Measurements from ENCODE around the gene KRTAP10-10. TPM values are rescaled to one million over a fixed set of nuclear protein-coding genes. Genes with fewer than 3 reads are reported as not detected.
A peak's percentile ranks its signal among the peaks of the same experiment; 100 is the strongest.

The KRTAP10-10 gene
- total RNA-seq, 1 donor from 2014 or later = not detected

- H3K27me3 ChIP-seq = no peaks in the 10 kb centered on the region
- H2AFZ ChIP-seq (replicated peaks) = no peak overlapping the region
- no peak overlapping the region for H3K4me3 ChIP-seq
- no peaks in the 10 kb centered on the region for H3K36me3 Mint-ChIP-seq
- H3K4me2 ChIP-seq = no peak overlapping the region
- no peaks in the 10 kb centered on the region for H3K79me2 ChIP-seq (ENCODE audit: low read depth)
- TF ChIP-seq, protein P1, sequence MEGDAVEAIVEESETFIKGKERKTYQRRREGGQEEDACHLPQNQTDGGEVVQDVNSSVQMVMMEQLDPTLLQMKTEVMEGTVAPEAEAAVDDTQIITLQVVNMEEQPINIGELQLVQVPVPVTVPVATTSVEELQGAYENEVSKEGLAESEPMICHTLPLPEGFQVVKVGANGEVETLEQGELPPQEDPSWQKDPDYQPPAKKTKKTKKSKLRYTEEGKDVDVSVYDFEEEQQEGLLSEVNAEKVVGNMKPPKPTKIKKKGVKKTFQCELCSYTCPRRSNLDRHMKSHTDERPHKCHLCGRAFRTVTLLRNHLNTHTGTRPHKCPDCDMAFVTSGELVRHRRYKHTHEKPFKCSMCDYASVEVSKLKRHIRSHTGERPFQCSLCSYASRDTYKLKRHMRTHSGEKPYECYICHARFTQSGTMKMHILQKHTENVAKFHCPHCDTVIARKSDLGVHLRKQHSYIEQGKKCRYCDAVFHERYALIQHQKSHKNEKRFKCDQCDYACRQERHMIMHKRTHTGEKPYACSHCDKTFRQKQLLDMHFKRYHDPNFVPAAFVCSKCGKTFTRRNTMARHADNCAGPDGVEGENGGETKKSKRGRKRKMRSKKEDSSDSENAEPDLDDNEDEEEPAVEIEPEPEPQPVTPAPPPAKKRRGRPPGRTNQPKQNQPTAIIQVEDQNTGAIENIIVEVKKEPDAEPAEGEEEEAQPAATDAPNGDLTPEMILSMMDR (IDR thresholded peaks at IDR 0.05) = no peak
- TF ChIP-seq EZH2phosphoT487 (IDR thresholded peaks at IDR 0.05) (no peak), EZH2 (IDR thresholded peaks at IDR 0.05) (no peak)
- DNase-seq (ENCODE audit: low spot score) = no peak
- H3K27ac Mint-ChIP-seq = no peak overlapping the region
- H3K36me3 ChIP-seq = no peaks in the 10 kb centered on the region
- peaks cover 11% of the 10 kb centered on the region for H3K9me3 ChIP-seq (ENCODE audit: low read depth)
- peaks cover 3% of the 10 kb centered on the region for H3K27me3 Mint-ChIP-seq (ENCODE audit: insufficient read depth, low read depth)
- H3F3A ChIP-seq (ENCODE audit: low read depth) = no peaks in the 10 kb centered on the region
- peaks cover 34% of the 10 kb centered on the region for H3K9me3 Mint-ChIP-seq
- H3K4me1 ChIP-seq = peaks cover 5% of the 10 kb centered on the region
- H3K27ac ChIP-seq = no peak overlapping the region
- no peak overlapping the region for H3K4me3 Mint-ChIP-seq
- no peaks in the 10 kb centered on the region for H4K20me1 ChIP-seq (ENCODE audit: low read depth)
- H3K9ac ChIP-seq = no peak overlapping the region
- H3K4me1 Mint-ChIP-seq = no peaks in the 10 kb centered on the region
These were observed 25.6 kb upstream of the KRTAP10-10 start for GRCh38 chr21:44611551-44611950.

DNA sequence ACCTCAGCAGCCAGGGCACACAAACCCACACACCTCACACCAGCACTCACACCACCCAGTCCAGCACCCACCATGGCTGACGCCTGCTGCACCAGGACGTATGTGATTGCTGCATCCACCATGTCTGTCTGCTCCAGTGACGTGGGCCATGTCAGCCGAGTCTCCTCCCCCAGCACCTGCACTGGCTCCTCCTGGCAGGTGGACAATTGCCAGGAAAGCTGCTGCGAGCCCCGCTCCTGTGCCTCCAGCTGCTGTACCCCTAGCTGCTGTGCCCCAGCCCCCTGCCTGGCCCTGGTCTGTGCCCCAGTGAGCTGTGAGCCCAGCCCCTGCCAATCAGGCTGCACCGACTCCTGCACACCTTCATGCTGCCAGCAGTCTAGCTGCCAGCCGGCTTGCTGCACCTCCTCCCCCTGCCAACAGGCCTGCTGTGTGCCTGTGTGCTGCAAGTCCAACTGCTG is 25.1 kb upstream of the KRTAP10-10 start, which contains the start of gene KRTAP10-8:
KRTAP10-8 (plus strand) TSS at position 51 of the 458 bp plus-strand sequence; CDS start at position 73, 22 bp downstream.
- H3K4me1 Mint-ChIP-seq = no peaks in the 10 kb centered on the region
- Histone ChIP-seq H3K36me3 (no peaks in the 10 kb centered on the region), H3K9ac (no peak within 1 kb of the TSS), H3K4me3 (no peak within 1 kb of the TSS), H3K27me3 (no peaks in the 10 kb centered on the region), H3F3A (ENCODE audit: low read depth) (no peaks in the 10 kb centered on the region), H2AFZ (replicated peaks) (no peak within 1 kb of the TSS), H3K4me2 (no peak within 1 kb of the TSS), H3K9me3 (ENCODE audit: low read depth) (peaks cover 11% of the 10 kb centered on the region), H3K27ac (no peak within 1 kb of the TSS), H3K79me2 (ENCODE audit: low read depth) (no peaks in the 10 kb centered on the region), H4K20me1 (ENCODE audit: low read depth) (no peaks in the 10 kb centered on the region), H3K4me1 (peaks cover 5% of the 10 kb centered on the region)
- H3K36me3 Mint-ChIP-seq = no peaks in the 10 kb centered on the region
- H3K4me3 Mint-ChIP-seq = peak within 1 kb of the TSS; percentile 40
- H3K9me3 Mint-ChIP-seq = peaks cover 33% of the 10 kb centered on the region
- H3K27ac Mint-ChIP-seq = no peak within 1 kb of the TSS
- TF ChIP-seq EZH2 (IDR thresholded peaks at IDR 0.05) (no peak), EZH2phosphoT487 (IDR thresholded peaks at IDR 0.05) (no peak)
- TF ChIP-seq, protein P1 (IDR thresholded peaks at IDR 0.05) = no peak
- H3K27me3 Mint-ChIP-seq (ENCODE audit: insufficient read depth, low read depth) = peaks cover 3% of the 10 kb centered on the region
- no peak for DNase-seq (ENCODE audit: low spot score)

DNA sequence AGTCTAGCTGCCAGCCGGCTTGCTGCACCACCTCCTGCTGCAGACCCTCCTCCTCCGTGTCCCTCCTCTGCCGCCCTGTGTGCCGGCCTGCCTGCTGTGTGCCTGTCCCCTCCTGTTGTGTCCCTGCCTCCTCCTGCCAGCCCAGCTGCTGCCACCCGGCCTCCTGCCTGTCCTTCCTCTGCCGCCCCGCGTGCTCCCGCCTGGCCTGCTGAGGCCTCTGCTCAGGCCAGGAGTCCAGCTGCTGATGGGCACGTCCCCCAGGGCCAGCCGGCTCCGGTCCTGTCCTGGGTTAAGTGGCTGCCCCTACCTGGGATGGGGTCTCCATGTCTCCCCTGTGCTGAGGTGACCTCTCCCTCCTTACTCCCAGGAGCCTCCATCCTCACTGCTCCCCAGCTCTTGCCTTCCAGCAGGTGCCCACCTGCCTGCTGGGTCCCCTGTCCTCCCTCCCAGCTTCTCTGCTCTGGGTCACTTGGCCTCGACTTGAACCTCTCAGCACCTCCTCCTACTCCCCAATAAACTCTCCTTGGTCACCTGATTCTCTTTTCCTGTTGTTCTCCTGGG is 24.4 kb upstream of the KRTAP10-10 start:
- Mint-ChIP-seq H3K4me1 (no peaks in the 10 kb centered on the region), H3K36me3 (no peaks in the 10 kb centered on the region), H3K27ac (no peak overlapping the region), H3K4me3 (no peak overlapping the region), H3K9me3 (peaks cover 33% of the 10 kb centered on the region), H3K27me3 (ENCODE audit: insufficient read depth, low read depth) (peaks cover 3% of the 10 kb centered on the region)
- H3K27me3 ChIP-seq = no peaks in the 10 kb centered on the region
- H3K27ac ChIP-seq = no peak overlapping the region
- peaks cover 5% of the 10 kb centered on the region for H3K4me1 ChIP-seq
- no peak overlapping the region for H3K4me2 ChIP-seq
- no peak overlapping the region for H2AFZ ChIP-seq (replicated peaks)
- H3K36me3 ChIP-seq = no peaks in the 10 kb centered on the region
- no peak for DNase-seq (ENCODE audit: low spot score)
- H3K79me2 ChIP-seq (ENCODE audit: low read depth) = no peaks in the 10 kb centered on the region
- no peaks in the 10 kb centered on the region for H4K20me1 ChIP-seq (ENCODE audit: low read depth)
- no peak overlapping the region for H3K4me3 ChIP-seq
- TF ChIP-seq EZH2phosphoT487 (IDR thresholded peaks at IDR 0.05) = no peak
- H3K9ac ChIP-seq = no peak overlapping the region
- H3F3A ChIP-seq (ENCODE audit: low read depth) = no peaks in the 10 kb centered on the region
- peaks cover 11% of the 10 kb centered on the region for H3K9me3 ChIP-seq (ENCODE audit: low read depth)

- Mint-ChIP-seq H3K9me3 (peaks cover 37% of the 10 kb centered on the region), H3K4me1 (no peaks in the 10 kb centered on the region), H3K27ac (no peak overlapping the region), H3K4me3 (no peak overlapping the region), H3K36me3 (no peaks in the 10 kb centered on the region), H3K27me3 (ENCODE audit: insufficient read depth, low read depth) (peaks cover 5% of the 10 kb centered on the region)
- Histone ChIP-seq H3K79me2 (ENCODE audit: low read depth) (no peaks in the 10 kb centered on the region), H3K27ac (no peak overlapping the region), H3K9me3 (ENCODE audit: low read depth) (peaks cover 11% of the 10 kb centered on the region), H3K4me1 (peaks cover 5% of the 10 kb centered on the region), H3K4me3 (no peak overlapping the region), H3F3A (ENCODE audit: low read depth) (no peaks in the 10 kb centered on the region), H3K27me3 (no peaks in the 10 kb centered on the region), H3K4me2 (no peak overlapping the region), H4K20me1 (ENCODE audit: low read depth) (no peaks in the 10 kb centered on the region), H2AFZ (replicated peaks) (no peak overlapping the region), H3K36me3 (no peaks in the 10 kb centered on the region), H3K9ac (no peak overlapping the region)
- no peak for DNase-seq (ENCODE audit: low spot score)
- TF ChIP-seq EZH2phosphoT487 (IDR thresholded peaks at IDR 0.05) = no peak
- TF ChIP-seq EZH2 (IDR thresholded peaks at IDR 0.05) = no peak
- TF ChIP-seq, protein P1 (IDR thresholded peaks at IDR 0.05) = no peak
These were observed 23.6 kb upstream of the KRTAP10-10 start for GRCh38 chr21:44613386-44614155.

All from neural progenitor cell (in vitro differentiated cells).